ENCODE data around the gene GRK2.

The GRK2 gene

DNA sequence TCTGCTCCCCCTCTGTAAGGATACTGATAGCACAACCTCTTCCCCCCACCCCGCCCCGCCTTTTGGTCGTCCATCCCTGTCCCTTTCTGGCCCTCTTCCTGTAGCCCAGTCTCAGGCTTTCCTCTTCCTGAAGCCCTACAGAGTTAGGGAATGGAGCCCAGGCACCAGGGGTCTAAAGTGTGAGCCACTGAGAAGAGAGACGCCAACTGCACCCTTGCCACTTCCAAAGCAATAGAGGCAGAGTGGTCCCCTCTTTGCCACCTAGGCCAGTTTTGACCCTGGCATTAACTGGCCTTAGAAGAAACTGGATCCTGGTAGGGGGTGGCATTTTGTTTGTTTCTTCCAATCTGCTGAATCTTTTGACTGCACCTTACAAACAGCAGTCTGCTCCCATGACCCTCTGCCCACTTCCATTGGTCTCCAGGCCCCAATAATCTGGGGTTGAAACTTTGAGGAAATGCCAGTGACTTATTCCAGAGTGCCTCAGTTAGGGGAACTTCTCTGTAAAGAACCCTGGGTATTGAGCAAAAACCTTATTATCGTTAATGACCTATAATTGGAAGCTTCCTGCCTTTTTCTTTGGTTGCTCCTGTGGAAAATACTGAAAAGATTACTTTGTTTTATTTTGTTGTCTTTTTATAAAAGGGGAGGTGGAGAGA is 9.7 kb upstream of the GRK2 start:
- TF ChIP-seq RAD21 (IDR thresholded peaks at IDR 0.05; ENCODE audit: low read depth) (no peak), FOXM1 (IDR thresholded peaks at IDR 0.05; ENCODE audit: borderline replicate concordance, low read depth) (no peak), CEBPB (IDR thresholded peaks at IDR 0.05) (no peak), EGR1 (IDR thresholded peaks at IDR 0.05) (no peak), EP300 (IDR thresholded peaks at IDR 0.05; ENCODE audit: borderline replicate concordance) (no peak)
- TF ChIP-seq, protein P1, sequence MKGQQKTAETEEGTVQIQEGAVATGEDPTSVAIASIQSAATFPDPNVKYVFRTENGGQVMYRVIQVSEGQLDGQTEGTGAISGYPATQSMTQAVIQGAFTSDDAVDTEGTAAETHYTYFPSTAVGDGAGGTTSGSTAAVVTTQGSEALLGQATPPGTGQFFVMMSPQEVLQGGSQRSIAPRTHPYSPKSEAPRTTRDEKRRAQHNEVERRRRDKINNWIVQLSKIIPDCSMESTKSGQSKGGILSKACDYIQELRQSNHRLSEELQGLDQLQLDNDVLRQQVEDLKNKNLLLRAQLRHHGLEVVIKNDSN (IDR thresholded peaks at IDR 0.05), result no peak

DNA sequence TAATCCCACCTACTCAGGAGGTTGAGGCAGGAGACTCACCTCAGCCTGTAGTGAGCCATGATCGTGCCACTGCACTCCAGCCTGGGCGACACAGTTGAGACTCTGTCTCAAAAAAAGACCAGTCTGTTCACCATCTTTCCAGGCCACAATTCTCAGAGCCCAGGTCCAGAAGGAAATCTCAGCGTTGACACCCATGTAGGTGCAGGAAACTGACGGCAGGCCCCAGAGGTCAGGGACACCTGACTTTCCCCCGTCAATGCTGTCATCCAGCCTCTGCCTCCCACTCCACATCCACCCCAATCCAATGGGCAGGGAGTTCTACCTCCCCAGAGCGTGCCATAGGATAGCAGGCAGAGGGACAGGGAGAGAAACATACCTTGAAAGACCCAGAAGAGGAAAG is 5.9 kb upstream of the GRK2 start:
- TF ChIP-seq NFIC (IDR thresholded peaks at IDR 0.05) (no peak), EP300 (IDR thresholded peaks at IDR 0.05; ENCODE audit: borderline replicate concordance) (no peak), RAD21 (IDR thresholded peaks at IDR 0.05; ENCODE audit: low read depth) (no peak), ZBTB7A (IDR thresholded peaks at IDR 0.05; ENCODE audit: low read depth) (no peak), YY1 (IDR thresholded peaks at IDR 0.05; ENCODE audit: low read depth) (no peak), FOXM1 (IDR thresholded peaks at IDR 0.05; ENCODE audit: borderline replicate concordance, low read depth) (no peak), CREB1 (IDR thresholded peaks at IDR 0.05; ENCODE audit: low read depth) (no peak), CEBPB (IDR thresholded peaks at IDR 0.05) (no peak), TAF1 (IDR thresholded peaks at IDR 0.05; ENCODE audit: low read depth) (no peak), EGR1 (IDR thresholded peaks at IDR 0.05) (no peak), TCF12 (IDR thresholded peaks at IDR 0.05; ENCODE audit: low read depth) (no peak), TEAD4 (IDR thresholded peaks at IDR 0.05) (no peak)
- TF ChIP-seq, protein P1 (IDR thresholded peaks at IDR 0.05), result no peak
- TF ChIP-seq, protein P2, sequence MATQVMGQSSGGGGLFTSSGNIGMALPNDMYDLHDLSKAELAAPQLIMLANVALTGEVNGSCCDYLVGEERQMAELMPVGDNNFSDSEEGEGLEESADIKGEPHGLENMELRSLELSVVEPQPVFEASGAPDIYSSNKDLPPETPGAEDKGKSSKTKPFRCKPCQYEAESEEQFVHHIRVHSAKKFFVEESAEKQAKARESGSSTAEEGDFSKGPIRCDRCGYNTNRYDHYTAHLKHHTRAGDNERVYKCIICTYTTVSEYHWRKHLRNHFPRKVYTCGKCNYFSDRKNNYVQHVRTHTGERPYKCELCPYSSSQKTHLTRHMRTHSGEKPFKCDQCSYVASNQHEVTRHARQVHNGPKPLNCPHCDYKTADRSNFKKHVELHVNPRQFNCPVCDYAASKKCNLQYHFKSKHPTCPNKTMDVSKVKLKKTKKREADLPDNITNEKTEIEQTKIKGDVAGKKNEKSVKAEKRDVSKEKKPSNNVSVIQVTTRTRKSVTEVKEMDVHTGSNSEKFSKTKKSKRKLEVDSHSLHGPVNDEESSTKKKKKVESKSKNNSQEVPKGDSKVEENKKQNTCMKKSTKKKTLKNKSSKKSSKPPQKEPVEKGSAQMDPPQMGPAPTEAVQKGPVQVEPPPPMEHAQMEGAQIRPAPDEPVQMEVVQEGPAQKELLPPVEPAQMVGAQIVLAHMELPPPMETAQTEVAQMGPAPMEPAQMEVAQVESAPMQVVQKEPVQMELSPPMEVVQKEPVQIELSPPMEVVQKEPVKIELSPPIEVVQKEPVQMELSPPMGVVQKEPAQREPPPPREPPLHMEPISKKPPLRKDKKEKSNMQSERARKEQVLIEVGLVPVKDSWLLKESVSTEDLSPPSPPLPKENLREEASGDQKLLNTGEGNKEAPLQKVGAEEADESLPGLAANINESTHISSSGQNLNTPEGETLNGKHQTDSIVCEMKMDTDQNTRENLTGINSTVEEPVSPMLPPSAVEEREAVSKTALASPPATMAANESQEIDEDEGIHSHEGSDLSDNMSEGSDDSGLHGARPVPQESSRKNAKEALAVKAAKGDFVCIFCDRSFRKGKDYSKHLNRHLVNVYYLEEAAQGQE (IDR thresholded peaks at IDR 0.05; ENCODE audit: low read depth), result no peak
- TF ChIP-seq, protein P3, sequence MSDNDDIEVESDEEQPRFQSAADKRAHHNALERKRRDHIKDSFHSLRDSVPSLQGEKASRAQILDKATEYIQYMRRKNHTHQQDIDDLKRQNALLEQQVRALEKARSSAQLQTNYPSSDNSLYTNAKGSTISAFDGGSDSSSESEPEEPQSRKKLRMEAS (IDR thresholded peaks at IDR 0.05), result no peak

DNA sequence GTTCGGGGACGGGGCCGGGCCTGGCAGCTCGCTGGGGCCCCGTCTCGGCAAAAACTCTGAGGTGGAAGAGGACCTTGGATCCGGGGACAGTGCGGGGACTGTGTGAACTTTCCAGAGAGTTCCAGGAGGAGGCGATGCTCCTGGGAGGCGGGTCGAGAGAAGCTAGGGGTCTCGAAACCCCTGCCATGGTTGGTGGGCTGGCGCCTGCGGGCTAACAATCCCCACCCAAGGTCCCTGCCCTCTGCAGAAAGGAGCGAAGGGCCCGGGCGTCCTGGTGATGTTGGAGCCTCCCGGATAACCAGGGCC is 4.7 kb upstream of the GRK2 start:
- TF ChIP-seq CEBPB (IDR thresholded peaks at IDR 0.05) (no peak), TEAD4 (IDR thresholded peaks at IDR 0.05) (no peak), EP300 (IDR thresholded peaks at IDR 0.05; ENCODE audit: borderline replicate concordance) (no peak), CREB1 (IDR thresholded peaks at IDR 0.05; ENCODE audit: low read depth) (no peak), EGR1 (IDR thresholded peaks at IDR 0.05) (no peak)

DNA sequence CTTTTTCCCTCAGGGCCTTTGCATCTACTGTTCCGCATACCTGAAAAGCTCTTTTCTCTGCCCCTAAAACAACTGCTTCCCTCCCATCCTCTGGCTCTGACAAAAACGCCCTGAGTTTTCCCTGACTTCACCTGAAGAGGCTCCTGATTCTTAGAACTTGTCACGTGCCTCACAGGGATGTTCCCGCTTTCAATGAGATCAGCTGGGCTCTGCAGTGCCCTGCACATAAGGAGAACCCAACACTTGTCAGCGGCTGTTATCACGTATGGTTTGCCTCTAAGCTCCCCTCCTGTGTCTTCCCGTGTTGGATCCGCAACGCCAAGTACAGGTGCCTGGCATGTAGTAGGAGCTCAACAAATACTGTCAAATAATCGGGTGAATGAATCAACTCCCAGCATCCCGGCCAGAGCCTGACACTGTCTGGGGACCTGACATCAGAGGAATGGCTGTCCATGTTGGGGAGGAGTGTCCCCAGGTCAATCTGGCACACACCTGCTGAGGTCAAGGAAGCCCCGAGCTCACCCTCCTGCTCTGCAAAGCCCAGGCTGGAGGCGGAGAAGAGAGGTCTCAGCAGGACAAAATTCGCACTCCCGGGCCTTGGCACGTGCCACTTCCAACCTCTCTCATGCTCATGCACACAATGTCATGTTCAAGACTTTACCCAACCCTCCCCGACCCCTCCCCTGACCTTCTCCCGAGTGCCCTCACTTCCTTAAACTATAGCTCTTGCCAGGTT is 4.2 kb upstream of the GRK2 start:
- TF ChIP-seq, protein P3 (IDR thresholded peaks at IDR 0.05), result no peak
- TF ChIP-seq, protein P2 (IDR thresholded peaks at IDR 0.05; ENCODE audit: low read depth), result no peak
- TF ChIP-seq EGR1 (IDR thresholded peaks at IDR 0.05), result no peak
- no peak for TF ChIP-seq TEAD4 (IDR thresholded peaks at IDR 0.05)
- TF ChIP-seq FOXM1 (IDR thresholded peaks at IDR 0.05; ENCODE audit: borderline replicate concordance, low read depth), result no peak
- TF ChIP-seq RAD21 (IDR thresholded peaks at IDR 0.05; ENCODE audit: low read depth), result no peak

DNA sequence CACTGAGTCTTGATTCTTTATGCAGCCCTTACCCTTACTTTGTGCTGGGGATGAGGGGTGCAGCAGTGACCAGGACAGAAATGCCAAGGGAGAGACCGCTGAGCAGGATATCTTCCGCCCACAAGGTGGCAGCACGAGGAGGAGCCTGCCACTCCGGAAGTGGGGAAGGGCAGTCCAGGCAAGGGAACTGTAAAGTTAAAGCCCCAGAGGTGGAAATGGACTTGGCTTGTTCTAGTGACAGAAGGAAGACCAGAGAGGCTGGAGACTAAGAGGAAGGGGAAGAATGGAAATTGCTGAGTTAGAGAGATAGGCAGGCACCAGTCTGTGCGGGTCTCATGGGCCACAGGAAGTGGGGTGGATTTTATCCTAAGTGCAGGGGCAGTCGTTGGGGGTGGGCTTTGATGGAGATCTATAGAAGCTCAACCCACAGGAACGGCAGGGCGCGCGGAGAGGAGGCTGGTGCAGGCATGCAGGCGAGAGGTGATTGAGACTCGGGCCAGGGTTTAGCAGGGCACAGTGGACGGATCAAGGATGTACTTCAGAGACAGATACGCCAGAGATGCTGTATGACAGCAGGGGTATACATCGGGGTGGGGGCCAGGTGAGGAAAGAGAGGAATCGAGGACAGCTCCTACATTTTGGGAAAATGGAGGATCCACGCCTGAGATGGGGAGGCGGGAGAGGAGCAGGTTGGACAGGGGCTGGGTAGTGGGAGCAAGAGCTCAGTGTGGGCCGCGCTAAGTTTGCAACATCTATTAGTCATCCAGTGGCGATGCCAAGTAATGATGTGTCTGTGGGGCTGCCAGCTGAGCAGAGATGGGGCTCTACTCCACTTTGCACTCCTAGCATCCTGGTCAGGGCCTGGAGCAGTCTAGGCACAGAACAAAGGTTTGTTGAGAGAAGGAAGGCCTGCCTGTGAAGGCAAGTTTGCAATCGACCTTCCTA is 3.3 kb upstream of the GRK2 start:
- TF ChIP-seq, protein P3 (IDR thresholded peaks at IDR 0.05), result peak; percentile 46
- TF ChIP-seq RAD21 (IDR thresholded peaks at IDR 0.05; ENCODE audit: low read depth), result peak; percentile 74
- TF ChIP-seq, protein P2 (IDR thresholded peaks at IDR 0.05; ENCODE audit: low read depth), result no peak
- TF ChIP-seq TEAD4 (IDR thresholded peaks at IDR 0.05), result peak; percentile 64
